Mucosa of rectum (tissue), 2 donors: ENCODE results near the gene CEP97.
A peak's percentile ranks its signal among the peaks of the same experiment; 100 is the strongest.
"Not testable (repeated sequence)": the region's sequence is repeated elsewhere in the genome, so short reads cannot be mapped to it uniquely, and the experiment has no call there.

ENCODE experiments used
- H3K27ac ChIP-seq, 2 donors: one replicate each; pipeline ENCODE4 v1.7.0; 2013; ENCODE audit warnings: inconsistent platforms in 2 of 2, low read depth in 2 of 2, low read length in 2 of 2
- H3K27me3 ChIP-seq, 2 donors: one replicate each; pipeline ENCODE4 v1.7.0; 2013; ENCODE audit warnings: low read length in 2 of 2; ENCODE audit not compliant: control insufficient read depth in 2 of 2, insufficient read depth in 2 of 2
- H3K36me3 ChIP-seq, 2 donors: one replicate each; pipeline ENCODE4 v1.7.0; 2013; ENCODE audit warnings: low read length in 2 of 2; ENCODE audit not compliant: control insufficient read depth in 2 of 2, insufficient read depth in 2 of 2
- H3K4me1 ChIP-seq, 2 donors: one replicate each; pipeline ENCODE4 v1.7.0; 2013; ENCODE audit warnings: low read length in 2 of 2, mild to moderate bottlenecking in 1 of 2; ENCODE audit not compliant: control insufficient read depth in 2 of 2, insufficient read depth in 2 of 2
- H3K4me3 ChIP-seq, 2 donors: one replicate each; pipeline ENCODE4 v1.7.0; 2013; ENCODE audit warnings: low read length in 2 of 2
- H3K9ac ChIP-seq, 2 donors: one replicate each; pipeline ENCODE4 v1.7.0; 2013; ENCODE audit warnings: low read length in 2 of 2, low read depth in 1 of 2, mild to moderate bottlenecking in 1 of 2
- H3K9me3 ChIP-seq, 2 donors: one replicate each; pipeline ENCODE4 v1.7.0; 2013; ENCODE audit warnings: low read length in 2 of 2; ENCODE audit not compliant: control insufficient read depth in 2 of 2
- donor health status: healthy.
- donor health status: Normal muscosa, but diverticular disease.

CEP97 gene

DNA sequence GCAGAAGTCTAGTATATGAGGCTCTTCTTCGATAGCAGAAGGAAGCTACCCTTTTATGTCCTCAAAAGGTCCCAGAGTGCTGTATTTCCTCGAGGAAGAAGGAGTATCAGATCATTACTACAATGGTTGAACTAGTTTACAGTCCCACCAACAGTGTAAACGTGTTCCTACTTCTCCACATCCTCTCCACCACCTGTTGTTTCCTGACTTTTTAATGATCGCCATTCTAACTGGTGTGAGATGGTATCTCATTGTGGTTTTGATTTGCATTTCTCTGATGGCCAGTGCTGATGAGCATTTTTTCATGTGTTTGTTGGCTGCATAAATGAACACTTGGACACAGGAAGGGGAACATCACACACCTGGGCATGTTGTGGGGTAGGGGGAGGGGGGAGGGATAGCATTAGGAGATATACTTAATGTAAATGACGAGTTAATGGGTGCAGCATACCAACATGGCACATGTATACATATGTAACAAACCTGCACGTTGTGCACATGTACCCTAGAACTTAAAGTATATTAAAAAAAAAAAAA is 53.4 kb downstream of the CEP97 start:
- H3K9ac ChIP-seq, H3K4me3 ChIP-seq, H3K27me3 ChIP-seq, H3K36me3 ChIP-seq, H3K27ac ChIP-seq, H3K9me3 ChIP-seq: not testable (repeated sequence)
- peaks cover 7 to 13% of the 10 kb centered on the region in 2 donors for H3K4me1 ChIP-seq

- H3K36me3 ChIP-seq, result peaks cover 0 to 4% of the 10 kb centered on the region in 2 donors
- peak overlapping the region; percentile 74 to 83 for H3K9ac ChIP-seq
- no peaks in the 10 kb centered on the region for H3K27me3 ChIP-seq
- peak overlapping the region; percentile 74 to 82 for H3K27ac ChIP-seq
- peak overlapping the region; percentile 79 to 83 for H3K4me3 ChIP-seq
- peaks cover 7 to 13% of the 10 kb centered on the region in 2 donors for H3K4me1 ChIP-seq
- no peaks in the 10 kb centered on the region for H3K9me3 ChIP-seq
Measured at GRCh38 chr3:101778385-101779046, 54.1 kb downstream of the CEP97 start.

DNA sequence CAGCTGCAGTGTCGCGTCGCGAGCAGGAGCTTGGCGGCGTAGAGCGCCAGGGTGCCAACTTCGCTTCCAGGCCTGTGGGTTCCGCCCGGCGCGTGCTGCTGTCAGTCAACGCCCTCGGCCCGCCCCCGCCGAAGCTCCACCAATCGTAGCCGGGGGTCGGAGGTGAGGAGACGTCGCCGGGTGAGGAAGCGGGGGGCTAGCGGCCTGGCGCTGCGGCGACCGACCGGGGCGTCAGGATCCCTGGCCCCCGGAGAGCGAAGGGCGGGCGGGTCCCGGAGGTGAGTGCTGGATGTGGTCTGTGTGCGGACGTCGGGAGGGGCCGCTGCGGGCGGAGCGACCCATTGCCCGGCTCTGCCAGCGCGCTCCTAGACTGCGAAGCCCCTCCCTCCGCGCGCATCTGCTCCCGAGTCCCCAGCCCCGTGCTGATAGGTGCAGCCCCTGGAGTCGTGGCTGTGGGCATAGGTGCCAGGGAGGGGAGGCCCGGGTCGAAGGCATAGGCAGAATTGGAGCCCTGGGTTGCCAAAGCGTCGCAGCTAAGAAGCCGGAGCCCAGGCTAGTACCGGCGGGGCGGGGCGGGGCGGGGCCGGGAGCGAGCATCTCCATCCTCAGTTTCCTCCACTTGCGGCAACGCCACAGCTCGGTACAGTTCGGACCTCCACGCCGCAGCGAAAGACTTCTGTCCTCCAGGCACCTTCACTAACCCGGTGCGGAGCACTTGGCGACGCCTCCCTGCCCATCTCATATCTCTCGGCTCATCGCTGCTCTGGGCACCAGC is 54.8 kb downstream of the CEP97 start, which contains the start of gene NXPE3:
NXPE3 (plus strand) TSS at position 165 of the 775 bp plus-strand sequence. CDS start 6,386 bp downstream, outside the sequence.
- H3K27ac ChIP-seq, result peak within 1 kb of the TSS; percentile 74 to 82
- no peaks in the 10 kb centered on the region for H3K9me3 ChIP-seq
- H3K27me3 ChIP-seq, result no peaks in the 10 kb centered on the region
- peaks cover 0 to 8% of the 10 kb centered on the region in 2 donors for H3K36me3 ChIP-seq
- peak within 1 kb of the TSS; percentile 74 to 83 for H3K9ac ChIP-seq
- H3K4me1 ChIP-seq, result peaks cover 7 to 13% of the 10 kb centered on the region in 2 donors
- H3K4me3 ChIP-seq, result peak within 1 kb of the TSS; percentile 79 to 83

- Histone ChIP-seq H3K9me3 (no peaks in the 10 kb centered on the region), H3K27me3 (no peaks in the 10 kb centered on the region), H3K9ac (peak overlapping the region; percentile 56 to 61), H3K27ac (peak overlapping the region; percentile 33 to 82), H3K4me3 (peak overlapping the region; percentile 79 to 83), H3K4me1 (peaks cover 7 to 13% of the 10 kb centered on the region in 2 donors), H3K36me3 (peaks cover 0 to 8% of the 10 kb centered on the region in 2 donors)
Measured at GRCh38 chr3:101779822-101780381, 55.5 kb downstream of the CEP97 start.

DNA sequence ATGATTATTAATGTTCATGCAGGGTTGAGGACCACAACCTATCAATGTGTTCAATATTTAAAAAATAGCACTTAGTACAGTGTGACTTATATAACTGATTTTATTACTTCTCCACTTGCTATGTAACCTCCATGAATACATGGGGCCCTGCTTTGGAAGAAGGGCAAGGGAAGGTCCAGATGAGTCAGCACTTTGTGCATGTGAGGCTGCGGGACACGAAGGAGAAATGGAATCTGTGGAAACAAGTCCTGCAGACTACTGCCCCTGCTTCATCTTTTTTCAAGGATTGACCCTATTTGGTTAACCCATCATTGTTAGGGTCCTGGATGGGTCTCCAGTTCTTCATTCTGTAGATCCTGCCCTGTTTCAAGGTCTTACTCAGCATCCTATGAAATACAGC is 56.2 kb downstream of the CEP97 start:
- no peak overlapping the region for H3K9ac ChIP-seq
- H3K36me3 ChIP-seq, result peaks cover 0 to 8% of the 10 kb centered on the region in 2 donors
- H3K27me3 ChIP-seq, result no peaks in the 10 kb centered on the region
- peaks cover 7 to 13% of the 10 kb centered on the region in 2 donors for H3K4me1 ChIP-seq
- H3K4me3 ChIP-seq, result no peak overlapping the region
- H3K27ac ChIP-seq, result no peak overlapping the region
- H3K9me3 ChIP-seq, result no peaks in the 10 kb centered on the region

GRCh38 chr3:101781166-101781565 is 56.8 kb downstream of the CEP97 start:
- H3K4me3 ChIP-seq, result no peak overlapping the region
- H3K36me3 ChIP-seq, result peaks cover 3 to 8% of the 10 kb centered on the region in 2 donors
- no peaks in the 10 kb centered on the region for H3K27me3 ChIP-seq
- peaks cover 7 to 13% of the 10 kb centered on the region in 2 donors for H3K4me1 ChIP-seq
- no peaks in the 10 kb centered on the region for H3K9me3 ChIP-seq
- H3K9ac ChIP-seq, result no peak overlapping the region
- H3K27ac ChIP-seq, result no peak overlapping the region

DNA sequence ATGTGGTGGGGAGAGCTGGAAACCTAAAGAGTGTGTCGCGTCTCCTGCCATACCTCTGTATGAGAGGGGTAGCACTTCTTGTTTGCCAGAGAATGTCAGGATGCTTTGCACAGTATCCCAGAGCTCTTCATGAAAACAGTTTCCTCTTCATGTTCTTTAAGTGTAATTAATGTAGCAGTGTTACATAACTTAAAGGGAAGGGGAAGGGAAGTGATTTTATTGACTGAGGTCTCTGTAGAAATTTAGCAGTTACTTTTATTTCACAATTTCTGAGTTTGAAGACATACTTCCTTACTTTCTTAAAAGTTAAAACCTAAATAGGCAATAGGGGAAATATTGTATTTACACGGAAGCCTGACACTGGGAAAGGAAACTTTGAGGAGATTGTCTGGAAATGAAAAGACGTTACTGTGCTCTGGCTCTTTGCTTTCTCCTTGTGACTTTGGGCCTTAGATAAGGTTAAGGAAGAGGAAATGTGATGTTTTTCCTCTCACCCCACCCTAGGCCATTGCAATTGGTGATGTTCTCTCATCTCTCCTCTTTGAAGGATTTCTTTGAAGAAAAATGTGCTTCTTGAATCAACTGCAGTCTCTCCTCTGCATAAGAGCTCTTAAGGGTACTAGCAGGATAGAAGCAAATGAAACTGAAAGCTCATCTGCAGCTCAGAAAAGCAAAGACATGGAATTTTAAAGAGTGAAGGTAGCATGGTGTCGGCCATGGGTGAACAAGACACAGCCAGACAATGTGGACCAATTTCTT is 60.6 kb downstream of the CEP97 start:
- Histone ChIP-seq H3K4me3 (no peak overlapping the region), H3K9me3 (no peaks in the 10 kb centered on the region), H3K4me1 (peaks cover 0 to 3% of the 10 kb centered on the region in 2 donors), H3K9ac (no peak overlapping the region), H3K36me3 (peaks cover 3 to 12% of the 10 kb centered on the region in 2 donors), H3K27ac (no peak overlapping the region), H3K27me3 (no peaks in the 10 kb centered on the region)

GRCh38 chr3:101791778-101792177 is 67.4 kb downstream of the CEP97 start:
- Histone ChIP-seq H3K27ac (peak overlapping the region in 1 of 2 donors; percentile 43), H3K4me3 (no peak overlapping the region), H3K27me3 (no peaks in the 10 kb centered on the region), H3K9me3 (no peaks in the 10 kb centered on the region), H3K4me1 (no peaks in the 10 kb centered on the region), H3K9ac (no peak overlapping the region), H3K36me3 (peaks cover 0 to 11% of the 10 kb centered on the region in 2 donors)

- Histone ChIP-seq H3K27me3 (no peaks in the 10 kb centered on the region), H3K9me3 (no peaks in the 10 kb centered on the region), H3K4me3 (no peak overlapping the region), H3K4me1 (no peaks in the 10 kb centered on the region), H3K9ac (no peak overlapping the region), H3K36me3 (peaks cover 0 to 8% of the 10 kb centered on the region in 2 donors), H3K27ac (no peak overlapping the region)
Measured at GRCh38 chr3:101796077-101796680, 71.8 kb downstream of the CEP97 start.
